Thoracic aorta (tissue), 2 donors: ENCODE measurements around the gene NRG2. TPM values are rescaled to one million over a fixed set of nuclear protein-coding genes. Genes with fewer than 3 reads are reported as not detected.

Experiments used
- ATAC-seq: fragments of 150-250 bp; one replicate; pipeline ENCODE4 v1.8.0; 2017; ENCODE audit warnings: low read depth; ENCODE audit not compliant: insufficient number of reproducible peaks, low FRiP score
- DNase-seq: peaks from one replicate; pipeline ENCODE4 v3.0.0-alpha.2; 2020; ENCODE audit warnings: low spot score
- H3K27ac ChIP-seq, 2 donors: fragments of 200-600 bp; sonication (generic); 1 replicate in 1 of 2; 2 replicates in 1 of 2; pipeline ENCODE4 v1.5.1; 2016; ENCODE audit warnings: mild to moderate bottlenecking in 2 of 2, moderate library complexity in 2 of 2
- H3K27me3 ChIP-seq: fragments of 200-600 bp; sonication (generic); replicated peaks from 2 replicates; pipeline ENCODE4 v1.6.0; 2016; ENCODE audit warnings: mild to moderate bottlenecking; ENCODE audit not compliant: insufficient read depth
- H3K36me3 ChIP-seq: fragments of 200-600 bp; sonication (generic); one replicate; pipeline ENCODE4 v1.5.1; 2016
- H3K4me1 ChIP-seq, 2 donors: fragments of 200-600 bp; sonication (generic); 1 replicate in 1 of 2; 2 replicates in 1 of 2; pipeline versions ENCODE4 v1.5.1 to v1.6.0; 2016; ENCODE audit warnings: low read depth in 2 of 2, mild to moderate bottlenecking in 1 of 2; ENCODE audit not compliant: control insufficient read depth in 1 of 2
- H3K4me3 ChIP-seq: fragments of 200-600 bp; sonication (generic); 2 replicates; pipeline ENCODE4 v1.5.1; 2016; ENCODE audit warnings: mild to moderate bottlenecking
- H3K9me3 ChIP-seq: fragments of 200-600 bp; sonication (generic); 2 replicates; pipeline ENCODE4 v1.5.1; 2016
- CTCF ChIP-seq: fragments of 200-600 bp; sonication (generic); IDR thresholded peaks from one replicate; pipeline ENCODE4 v1.5.1; 2019; ENCODE audit warnings: antibody characterized with exemption
- total RNA-seq, 2 donors: library from RNA; depleted of rRNA; stranded (reverse); fragments of >200 nt; gene quantifications; one replicate each; pipeline versions ENCODE4 v1.1.0 to v1.2.3, GENCODE V29; 2016

Gene NRG2
- total RNA-seq, 2 donors from 2014 or later: 2.3 to 6.9 TPM

DNA sequence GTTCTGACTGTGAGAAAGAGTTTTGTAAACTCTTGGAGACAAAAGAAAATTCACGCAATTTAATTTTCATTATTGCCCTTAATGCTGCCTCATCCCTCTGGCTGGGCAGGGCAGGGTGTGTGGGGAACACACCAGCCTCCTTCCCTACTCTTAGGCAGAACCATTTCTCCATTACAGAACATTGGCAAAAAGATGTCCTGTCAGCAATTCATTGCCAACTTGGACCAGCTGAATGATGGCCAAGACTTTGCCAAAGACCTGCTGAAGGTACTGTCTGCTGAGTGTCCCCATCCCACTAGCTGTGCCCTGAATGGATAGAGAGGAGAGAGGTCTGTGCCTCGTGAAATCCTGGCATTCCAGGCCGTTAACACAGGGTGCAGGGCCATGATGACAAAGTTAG, 209.6 kb downstream of the NRG2 start:
- Histone ChIP-seq H3K4me1 (no peaks in the 10 kb centered on the region), H3K4me3 (no peak overlapping the region), H3K27me3 (no peaks in the 10 kb centered on the region), H3K36me3 (no peaks in the 10 kb centered on the region), H3K27ac (no peak overlapping the region), H3K9me3 (no peaks in the 10 kb centered on the region)
- TF ChIP-seq CTCF: no peak
- ATAC-seq (no peak), DNase-seq (no peak)

DNA sequence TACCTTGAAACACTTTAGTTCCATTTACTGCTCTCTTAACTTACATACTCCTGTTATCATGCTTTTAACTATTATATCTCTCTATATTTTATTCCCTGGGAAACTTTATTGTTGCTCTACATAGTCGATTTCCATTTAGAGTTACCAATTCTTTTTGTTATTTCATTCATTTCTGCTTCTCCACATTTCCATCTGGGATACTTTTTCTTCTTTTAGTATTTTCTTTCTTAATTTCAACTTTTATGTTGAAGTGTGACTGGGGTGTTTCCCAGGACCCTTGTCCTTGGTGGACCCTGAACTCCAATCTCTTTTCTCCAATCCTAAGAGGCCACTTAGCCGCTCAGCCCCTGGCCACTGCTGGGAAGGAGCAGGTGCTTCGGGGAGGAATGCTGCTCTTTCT, 211.5 kb downstream of the NRG2 start:
- TF ChIP-seq CTCF: no peak
- H3K27ac ChIP-seq: no peak overlapping the region
- no peak overlapping the region for H3K4me3 ChIP-seq
- H3K36me3 ChIP-seq: no peaks in the 10 kb centered on the region
- no peak for DNase-seq
- no peak for ATAC-seq
- H3K27me3 ChIP-seq: no peaks in the 10 kb centered on the region
- H3K9me3 ChIP-seq: no peaks in the 10 kb centered on the region
- no peaks in the 10 kb centered on the region for H3K4me1 ChIP-seq

DNA sequence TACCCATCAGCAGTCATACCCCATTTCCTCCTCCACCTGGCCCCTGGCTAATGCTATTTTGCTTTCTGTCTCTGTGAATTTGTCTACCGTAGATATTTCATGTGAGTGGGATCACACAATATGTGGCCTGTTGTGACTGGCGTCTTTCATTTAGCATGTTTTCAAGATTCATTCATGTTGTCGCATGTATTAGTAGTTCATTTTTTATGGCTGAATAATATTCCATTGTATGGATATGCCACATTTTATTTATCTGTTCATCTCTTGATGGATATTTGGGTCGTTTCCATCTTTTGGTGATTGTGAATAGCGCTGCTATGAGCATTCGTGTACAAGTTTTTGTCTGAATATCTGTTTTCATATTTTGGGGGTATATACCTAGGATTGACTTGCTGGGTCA, 213.6 kb downstream of the NRG2 start:
- no peak for TF ChIP-seq CTCF
- no peak overlapping the region for H3K4me3 ChIP-seq
- H3K9me3 ChIP-seq: no peaks in the 10 kb centered on the region
- H3K27me3 ChIP-seq: no peaks in the 10 kb centered on the region
- DNase-seq (no peak), ATAC-seq (no peak)
- H3K36me3 ChIP-seq: no peaks in the 10 kb centered on the region
- H3K27ac ChIP-seq: no peak overlapping the region
- H3K4me1 ChIP-seq: no peaks in the 10 kb centered on the region

DNA sequence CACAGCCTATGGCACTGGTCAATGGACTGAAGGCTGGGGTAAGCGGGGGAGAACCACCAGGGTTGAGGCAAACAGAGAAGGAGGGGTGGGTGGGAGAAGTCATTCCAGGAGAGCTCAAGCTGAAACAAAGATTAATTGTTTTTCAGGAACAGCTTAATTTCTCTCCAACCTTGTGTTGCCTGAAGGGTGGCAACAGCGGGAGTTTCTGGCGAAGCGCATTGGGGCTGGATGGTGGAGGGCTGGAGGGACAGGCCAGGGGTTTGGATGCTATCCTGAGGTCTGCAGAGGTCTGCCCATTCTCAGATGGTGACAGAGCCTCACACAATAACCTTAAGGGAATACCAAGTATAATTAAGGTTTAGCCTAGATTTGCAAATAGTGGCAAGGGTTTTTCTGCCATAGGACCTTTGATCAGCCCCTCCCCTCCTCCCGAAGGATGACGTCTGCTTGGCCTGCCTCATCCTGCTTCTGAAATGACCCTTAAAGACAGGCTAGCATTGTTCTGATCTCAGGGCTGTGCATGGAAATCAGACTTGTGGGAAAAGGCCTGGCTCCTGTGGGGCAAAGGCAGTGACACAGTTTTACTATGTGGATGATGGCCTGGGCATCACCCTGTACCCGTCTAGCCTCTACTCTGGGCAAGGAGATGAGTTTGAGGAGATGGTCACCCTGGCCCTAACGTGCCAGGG, 214.7 kb downstream of the NRG2 start:
- no peak for TF ChIP-seq CTCF
- ATAC-seq (no peak), DNase-seq (no peak)
- H3K4me3 ChIP-seq: no peak overlapping the region
- no peaks in the 10 kb centered on the region for H3K36me3 ChIP-seq
- H3K9me3 ChIP-seq: no peaks in the 10 kb centered on the region
- no peaks in the 10 kb centered on the region for H3K4me1 ChIP-seq
- H3K27ac ChIP-seq: no peak overlapping the region
- no peaks in the 10 kb centered on the region for H3K27me3 ChIP-seq

DNA sequence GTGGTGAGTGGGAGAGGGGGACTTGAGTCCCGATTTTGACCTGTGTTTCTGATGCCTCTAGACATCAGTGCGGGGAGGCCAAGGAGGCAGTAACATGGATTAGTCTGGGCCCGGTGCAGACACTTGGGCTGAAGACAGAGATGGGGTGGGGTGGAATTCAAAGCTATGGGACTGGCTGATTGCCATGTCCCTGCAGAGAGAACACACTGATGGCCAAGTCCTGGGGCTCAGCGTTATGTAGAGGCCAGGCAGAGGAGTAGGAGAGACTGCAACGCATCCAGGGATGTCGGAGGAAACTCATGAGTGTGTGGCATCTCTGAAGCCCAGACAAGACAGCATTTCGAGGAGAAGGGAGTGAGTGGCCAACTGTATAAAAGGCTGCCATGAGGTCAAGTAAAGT, 217.4 kb downstream of the NRG2 start:
- no peak for TF ChIP-seq CTCF
- H3K9me3 ChIP-seq: no peaks in the 10 kb centered on the region
- no peaks in the 10 kb centered on the region for H3K36me3 ChIP-seq
- no peaks in the 10 kb centered on the region for H3K4me1 ChIP-seq
- no peak overlapping the region for H3K4me3 ChIP-seq
- no peak overlapping the region for H3K27ac ChIP-seq
- ATAC-seq (no peak), DNase-seq (no peak)
- H3K27me3 ChIP-seq: no peaks in the 10 kb centered on the region
